ENCODE results near the gene INHBE. TPM values are rescaled to one million over a fixed set of nuclear protein-coding genes. Genes with fewer than 3 reads are reported as not detected.
"Not testable (repeated sequence)": the region's sequence is repeated elsewhere in the genome, so short reads cannot be mapped to it uniquely, and the experiment has no call there.

INHBE gene
- total RNA-seq, 1 experiment from 2014 or later, result 13.9 TPM

GRCh38 chr12:57435293-57435692 lies 19.8 kb upstream of the INHBE start:
- POLR2A ChIA-PET, result no interaction called here
- no TSS peak for BruUV-seq (replicated peaks)

GRCh38 chr12:57438400-57438799 lies 16.7 kb upstream of the INHBE start:
- Mint-ChIP-seq H3K36me3 (ENCODE audit: insufficient read depth, unreplicated experiment) (no peaks in the 10 kb centered on the region), H3K9me3 (ENCODE audit: unreplicated experiment) (no peaks in the 10 kb centered on the region), H3K4me1 (ENCODE audit: low read depth, unreplicated experiment) (peaks cover 6% of the 10 kb centered on the region), H3K4me3 (ENCODE audit: unreplicated experiment) (no peak overlapping the region), H3K27me3 (ENCODE audit: insufficient read depth, unreplicated experiment) (no peaks in the 10 kb centered on the region), H3K27ac (ENCODE audit: unreplicated experiment) (no peak overlapping the region)
- POLR2A ChIA-PET, result no interaction called here
- no peak for TF ChIP-seq CTCF (IDR thresholded peaks at IDR 0.05; ENCODE audit: insufficient read depth in 1 of 2, low read depth in 1 of 2, low read length in 1 of 2, severe bottlenecking in 1 of 2, unreplicated experiment in 1 of 2)
- Histone ChIP-seq H3K36me3 (ENCODE audit: control insufficient read depth, insufficient read depth, low read length) (no peaks in the 10 kb centered on the region), H3K4me1 (peaks cover 9% of the 10 kb centered on the region), H3K27me3 (replicated peaks; ENCODE audit: control insufficient read depth, insufficient read depth, low read length) (no peaks in the 10 kb centered on the region), H3K9me3 (no peaks in the 10 kb centered on the region), H3K4me3 (ENCODE audit: low read depth, low read length) (no peak overlapping the region)
- BruUV-seq (replicated peaks), result no TSS peak
- CTCF ChIA-PET, result no interaction called here
- intact Hi-C loops (cut with micrococcal nuclease; ENCODE audit: unreplicated experiment), result no loop called here
- no peak for DNase-seq

More at GRCh38 chr12:57435293-57435692, 19.8 kb upstream of the INHBE start:
- intact Hi-C loops (cut with micrococcal nuclease; ENCODE audit: unreplicated experiment), result no loop called here
- no peak overlapping the region for H3K4me3 Mint-ChIP-seq (ENCODE audit: unreplicated experiment)
- peaks cover 6% of the 10 kb centered on the region for H3K4me1 Mint-ChIP-seq (ENCODE audit: low read depth, unreplicated experiment)
- H3K4me1 ChIP-seq, result peaks cover 9% of the 10 kb centered on the region
- H3K27me3 Mint-ChIP-seq (ENCODE audit: insufficient read depth, unreplicated experiment), result no peaks in the 10 kb centered on the region
- CTCF ChIA-PET, result interaction anchor here (0.7 to 1.3 kb wide), 2 partner anchors 17 kb away, joined by 3 to 5 read pairs; no protein-coding TSS in a partner anchor
- DNase-seq, result peak in 1 of 2 experiments; percentile 9
- peak overlapping the region; percentile 33 for H3K27ac Mint-ChIP-seq (ENCODE audit: unreplicated experiment)
- no peaks in the 10 kb centered on the region for H3K36me3 ChIP-seq (ENCODE audit: control insufficient read depth, insufficient read depth, low read length)
- no peaks in the 10 kb centered on the region for H3K27me3 ChIP-seq (replicated peaks; ENCODE audit: control insufficient read depth, insufficient read depth, low read length)
- peaks cover 9% of the 10 kb centered on the region for H3K36me3 Mint-ChIP-seq (ENCODE audit: insufficient read depth, unreplicated experiment)
- no peaks in the 10 kb centered on the region for H3K9me3 Mint-ChIP-seq (ENCODE audit: unreplicated experiment)
- no peaks in the 10 kb centered on the region for H3K9me3 ChIP-seq
- no peak overlapping the region for H3K4me3 ChIP-seq (ENCODE audit: low read depth, low read length)
- no peak for TF ChIP-seq CTCF (IDR thresholded peaks at IDR 0.05; ENCODE audit: insufficient read depth in 1 of 2, low read depth in 1 of 2, low read length in 1 of 2, severe bottlenecking in 1 of 2, unreplicated experiment in 1 of 2)

- Mint-ChIP-seq H3K27ac (ENCODE audit: unreplicated experiment) (no peak overlapping the region), H3K27me3 (ENCODE audit: insufficient read depth, unreplicated experiment) (no peaks in the 10 kb centered on the region), H3K4me1 (ENCODE audit: low read depth, unreplicated experiment) (peaks cover under 1% of the 10 kb centered on the region), H3K9me3 (ENCODE audit: unreplicated experiment) (no peaks in the 10 kb centered on the region), H3K36me3 (ENCODE audit: insufficient read depth, unreplicated experiment) (no peaks in the 10 kb centered on the region), H3K4me3 (ENCODE audit: unreplicated experiment) (no peak overlapping the region)
- no TSS peak for BruUV-seq (replicated peaks)
- Histone ChIP-seq H3K36me3 (ENCODE audit: control insufficient read depth, insufficient read depth, low read length) (no peaks in the 10 kb centered on the region), H3K9me3 (no peaks in the 10 kb centered on the region), H3K4me3 (ENCODE audit: low read depth, low read length) (no peak overlapping the region), H3K27me3 (replicated peaks; ENCODE audit: control insufficient read depth, insufficient read depth, low read length) (no peaks in the 10 kb centered on the region), H3K4me1 (peaks cover 1% of the 10 kb centered on the region)
- DNase-seq, result peak in 1 of 2 experiments; percentile 1
- intact Hi-C loops (cut with micrococcal nuclease; ENCODE audit: unreplicated experiment), result no loop called here
- CTCF ChIA-PET, result interaction anchor here (0.7 to 1.1 kb wide), 2 partner anchors 13 to 72 kb away, joined by 4 read pairs; no protein-coding TSS in a partner anchor
- no peak for TF ChIP-seq CTCF (IDR thresholded peaks at IDR 0.05; ENCODE audit: insufficient read depth in 1 of 2, low read depth in 1 of 2, low read length in 1 of 2, severe bottlenecking in 1 of 2, unreplicated experiment in 1 of 2)
- POLR2A ChIA-PET, result no interaction called here
Measured at GRCh38 chr12:57439762-57440266, 15.3 kb upstream of the INHBE start.

- H3K4me1 ChIP-seq; POLR2A ChIA-PET; intact Hi-C loops (cut with micrococcal nuclease; ENCODE audit: unreplicated experiment); DNase-seq; H3K36me3 ChIP-seq (ENCODE audit: control insufficient read depth, insufficient read depth, low read length); H3K9me3 ChIP-seq; H3K4me3 Mint-ChIP-seq (ENCODE audit: unreplicated experiment); CTCF ChIA-PET; H3K36me3 Mint-ChIP-seq (ENCODE audit: insufficient read depth, unreplicated experiment); H3K27me3 ChIP-seq (replicated peaks; ENCODE audit: control insufficient read depth, insufficient read depth, low read length); H3K9me3 Mint-ChIP-seq (ENCODE audit: unreplicated experiment); H3K27ac Mint-ChIP-seq (ENCODE audit: unreplicated experiment); H3K4me1 Mint-ChIP-seq (ENCODE audit: low read depth, unreplicated experiment); H3K4me3 ChIP-seq (ENCODE audit: low read depth, low read length); BruUV-seq (replicated peaks); H3K27me3 Mint-ChIP-seq (ENCODE audit: insufficient read depth, unreplicated experiment): not testable (repeated sequence)
Measured at GRCh38 chr12:57441393-57441792, 13.7 kb upstream of the INHBE start.

Data from Caco-2 (cell line).